ENCODE results near the gene SH3D19.
A peak's percentile ranks its signal among the peaks of the same experiment; 100 is the strongest.
"Not testable (repeated sequence)": the region's sequence is repeated elsewhere in the genome, so short reads cannot be mapped to it uniquely, and the experiment has no call there.

SH3D19 gene

GRCh38 chr4:151325111-151325948, at the start of gene SH3D19:
Gene SH3D19, minus strand, starts transcription at chr4:151325605. Its CDS starts 253 bp downstream, at chr4:151325352.
- peak; percentile 44 for DNase-seq (ENCODE audit: low read depth)

DNA sequence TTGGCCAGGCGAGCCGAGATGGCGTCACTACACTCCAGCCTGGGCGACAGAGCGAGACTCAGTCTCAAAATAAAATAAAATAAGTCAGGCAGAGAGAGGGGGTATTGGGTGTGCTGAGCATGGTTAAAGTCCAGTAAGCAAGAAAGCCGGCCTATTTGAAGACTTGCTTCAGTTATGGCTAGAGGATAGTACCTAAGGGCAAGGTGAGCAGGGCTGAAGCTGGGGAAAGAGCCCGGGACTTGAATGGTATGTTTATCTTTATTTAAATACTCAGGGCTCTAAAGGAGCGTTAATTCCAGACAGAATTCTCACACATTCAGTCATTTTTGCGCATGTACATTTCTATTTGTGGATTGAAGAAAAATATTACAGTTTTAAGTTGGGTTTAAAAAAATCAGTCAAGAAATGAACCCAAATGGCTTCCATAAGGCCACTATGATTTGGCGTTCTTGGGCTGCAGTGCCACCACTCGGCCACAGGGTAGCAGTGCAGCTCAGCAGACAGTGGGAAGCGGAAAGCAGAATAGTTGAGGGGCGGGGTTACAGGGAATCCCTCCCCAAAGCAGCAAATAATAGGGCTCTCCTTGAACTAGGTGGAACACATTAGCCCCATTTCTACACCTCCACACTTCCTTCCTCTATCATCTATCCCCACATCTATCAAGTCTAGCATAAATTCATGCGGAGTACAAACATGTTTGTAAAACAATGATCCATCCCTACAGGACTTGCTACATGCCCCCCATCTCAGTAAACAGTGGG, 37.2 kb upstream of the SH3D19 start:
- peak; percentile 83 for DNase-seq (ENCODE audit: low read depth)

DNA sequence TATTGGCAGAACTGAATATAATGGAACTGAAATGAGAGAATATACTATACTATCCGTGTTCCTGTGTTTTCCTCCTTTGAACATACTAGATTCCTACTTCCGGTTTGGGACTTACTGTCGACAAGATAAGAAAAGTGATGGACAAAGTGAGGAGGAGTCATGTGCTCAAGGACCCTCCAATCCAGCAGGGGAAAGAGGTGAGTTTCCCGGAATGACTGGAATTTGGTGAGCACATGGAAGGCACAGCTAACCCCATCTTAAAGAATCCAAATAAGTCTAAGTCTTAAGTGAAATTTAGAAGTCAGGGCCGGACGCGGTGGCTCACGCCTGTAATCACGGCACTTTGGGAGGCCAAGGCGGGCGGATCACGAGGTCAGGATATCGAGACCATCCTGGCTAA, 36.6 kb upstream of the SH3D19 start:
- no peak for DNase-seq (ENCODE audit: low read depth)

GRCh38 chr4:151361126-151361525, 35.7 kb upstream of the SH3D19 start:
- no peak for DNase-seq (ENCODE audit: low read depth)

DNA sequence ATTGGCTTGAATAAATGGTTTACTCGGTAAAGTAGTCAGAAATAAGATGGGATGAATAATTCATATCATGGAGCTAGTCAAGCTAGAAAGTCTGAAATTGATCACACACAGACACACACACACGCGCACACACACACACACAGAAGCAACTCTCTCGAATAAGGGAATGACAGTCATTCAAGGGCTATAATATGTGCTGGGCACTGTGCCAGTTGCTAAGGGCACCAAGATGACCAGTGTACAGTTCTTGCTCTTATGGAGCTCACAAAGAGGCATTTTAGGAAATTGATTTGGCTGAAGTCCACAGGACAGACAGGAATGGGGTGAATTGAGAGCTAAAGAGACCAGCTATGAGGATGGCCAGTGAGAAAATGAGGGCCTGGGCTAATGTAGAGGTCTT, 34.2 kb upstream of the SH3D19 start:
- no peak for DNase-seq (ENCODE audit: low read depth)

- no peak for DNase-seq (ENCODE audit: low read depth)
Observed at GRCh38 chr4:151358266-151358665, 32.9 kb upstream of the SH3D19 start.

- DNase-seq (ENCODE audit: low read depth) = peak; percentile 14
Observed at GRCh38 chr4:151356510-151356909, 31.1 kb upstream of the SH3D19 start.

DNA sequence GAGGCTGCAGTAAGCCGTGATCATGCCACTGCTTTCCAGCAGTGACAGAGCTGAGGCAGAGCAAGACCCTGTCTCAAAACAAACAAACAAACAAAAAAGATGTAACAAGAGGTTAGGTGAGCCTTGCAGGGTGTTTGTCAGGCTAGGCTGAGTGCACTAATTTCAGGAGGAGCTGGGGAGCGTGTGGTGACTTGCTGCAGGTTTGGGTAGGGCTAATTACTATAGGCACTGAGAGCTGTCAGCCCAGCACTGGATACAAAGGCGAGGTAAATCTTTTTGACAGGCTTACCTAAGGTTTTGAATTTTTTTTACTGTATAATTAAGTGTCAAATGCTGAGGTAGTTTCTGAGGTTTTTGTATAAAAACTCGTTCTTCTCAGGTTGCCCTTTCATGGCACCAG, 29.8 kb upstream of the SH3D19 start:
- DNase-seq (ENCODE audit: low read depth) = no peak

- no peak for DNase-seq (ENCODE audit: low read depth)
Observed at GRCh38 chr4:151347490-151348235, 22.3 kb upstream of the SH3D19 start.

DNA sequence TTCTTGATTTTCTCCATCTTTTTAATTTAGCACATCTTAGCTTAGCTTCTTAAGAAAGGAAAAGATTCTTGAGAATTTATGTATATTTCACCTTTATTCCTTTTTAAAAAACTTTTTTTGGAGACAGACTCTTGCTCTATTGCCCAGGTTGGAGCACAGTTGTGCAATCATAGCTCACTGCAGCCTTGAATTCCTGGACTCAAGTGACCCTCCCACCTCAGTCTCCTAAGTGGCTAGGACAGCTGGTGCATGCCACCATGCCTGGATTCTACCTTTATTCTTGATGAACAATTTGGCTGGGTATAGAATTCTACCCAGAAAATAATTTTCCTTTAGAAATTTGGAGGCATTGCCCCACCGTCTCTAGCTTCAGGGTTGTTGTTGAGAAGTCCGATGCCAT, 19.5 kb upstream of the SH3D19 start:
- no peak for DNase-seq (ENCODE audit: low read depth)

DNA sequence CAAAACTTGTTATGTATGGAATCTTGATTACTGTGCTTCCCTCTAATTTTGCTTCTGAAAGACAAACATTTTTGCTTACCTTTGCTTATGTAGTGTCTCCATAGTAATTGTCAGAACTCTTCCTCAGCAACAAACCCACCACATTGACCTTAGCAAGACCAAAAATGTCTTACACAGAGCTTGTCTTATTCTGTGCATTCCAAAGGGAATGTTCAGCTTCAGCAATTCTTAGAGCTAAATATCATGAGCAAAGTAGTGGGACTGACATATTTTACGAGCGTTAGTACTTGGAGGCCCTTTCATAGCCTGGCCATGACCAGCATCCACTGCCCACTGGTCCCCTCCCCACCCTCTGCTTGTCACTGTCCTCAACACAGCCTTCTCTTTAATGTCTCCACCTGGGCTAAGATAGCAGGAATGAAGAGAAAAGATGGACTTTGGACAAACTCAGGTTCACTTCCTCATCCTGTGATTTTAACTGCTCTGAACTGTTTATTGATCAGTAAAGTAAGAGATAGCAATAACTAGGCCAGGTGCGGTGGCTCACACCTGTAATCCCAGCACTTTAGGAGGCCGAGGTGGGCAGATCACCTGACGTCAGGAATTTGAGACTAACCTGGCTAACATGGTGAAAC, 15.5 kb upstream of the SH3D19 start:
- DNase-seq (ENCODE audit: low read depth) = peak; percentile 29

- no peak for DNase-seq (ENCODE audit: low read depth)
Observed at GRCh38 chr4:151339467-151339866, 14.1 kb upstream of the SH3D19 start.

DNA sequence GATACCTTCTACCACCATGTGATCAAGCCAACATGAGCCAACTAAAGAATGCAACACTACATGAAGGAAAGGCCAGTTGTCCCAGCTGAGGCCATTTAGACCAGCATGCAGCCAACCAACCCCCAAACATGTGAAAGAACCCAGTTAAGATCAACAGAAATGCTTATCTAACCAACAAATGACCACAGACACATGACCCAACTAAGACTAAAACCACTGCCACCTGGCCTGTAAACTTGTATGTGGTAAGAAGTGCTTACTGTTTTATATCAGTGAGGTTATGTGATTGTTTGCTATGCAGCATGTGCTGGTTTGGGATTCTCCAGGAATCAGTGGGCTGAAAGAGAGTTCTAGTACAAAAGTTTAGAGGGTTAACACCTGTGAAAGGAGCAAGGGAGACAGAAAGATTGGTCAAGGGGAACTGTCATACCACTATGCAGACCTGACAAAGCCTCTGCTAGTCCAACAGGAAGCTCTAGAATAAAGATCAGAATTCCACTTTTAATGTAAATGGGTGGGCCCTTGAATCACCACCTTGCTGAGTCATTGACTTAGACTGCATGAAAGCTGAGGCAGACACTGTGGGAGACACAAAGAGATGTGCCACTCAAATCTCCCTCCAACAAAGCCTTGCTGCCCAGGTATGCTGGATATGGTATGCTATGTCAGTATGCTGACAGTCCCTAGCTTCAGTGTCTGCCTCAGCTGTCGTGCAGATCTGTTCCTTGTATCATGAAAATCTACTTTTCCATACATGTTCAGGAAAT, 6.1 kb upstream of the SH3D19 start:
- DNase-seq (ENCODE audit: low read depth) = no peak

DNA sequence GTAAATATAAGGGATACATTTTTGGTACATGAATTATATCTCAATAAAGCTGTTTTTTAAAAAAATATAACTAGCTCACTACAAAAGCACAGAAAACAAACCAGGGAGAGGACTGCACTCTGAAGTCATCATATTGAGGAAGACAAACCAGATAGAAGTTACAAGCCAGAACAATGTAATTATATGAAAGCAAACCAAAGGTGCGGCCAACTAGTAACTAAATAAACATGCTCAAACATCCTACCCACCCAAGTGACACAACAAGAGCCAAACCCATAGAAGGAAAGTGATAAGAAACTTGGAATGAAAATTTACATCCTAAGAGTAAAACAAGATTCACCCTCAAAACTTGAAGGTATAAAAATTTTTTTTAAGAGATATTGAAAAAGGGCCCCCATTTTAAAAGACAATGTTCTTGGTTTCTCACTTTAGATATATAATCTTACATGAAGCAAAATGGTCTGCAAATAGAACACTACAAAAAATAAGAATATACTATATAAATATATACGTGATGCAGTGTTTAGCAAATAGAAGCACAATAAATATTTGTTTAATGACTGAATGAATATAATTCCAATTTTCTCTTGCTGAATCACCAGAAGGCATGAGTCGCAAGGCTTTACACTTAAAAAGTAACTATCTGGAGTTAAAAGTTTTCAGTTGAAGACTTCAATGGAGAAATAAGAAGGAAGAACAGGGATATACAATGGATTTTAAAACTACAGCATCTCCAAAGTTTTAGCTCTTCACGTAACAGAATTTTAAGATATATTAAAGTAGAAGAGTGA, 4.0 kb upstream of the SH3D19 start:
- no peak for DNase-seq (ENCODE audit: low read depth)

DNA sequence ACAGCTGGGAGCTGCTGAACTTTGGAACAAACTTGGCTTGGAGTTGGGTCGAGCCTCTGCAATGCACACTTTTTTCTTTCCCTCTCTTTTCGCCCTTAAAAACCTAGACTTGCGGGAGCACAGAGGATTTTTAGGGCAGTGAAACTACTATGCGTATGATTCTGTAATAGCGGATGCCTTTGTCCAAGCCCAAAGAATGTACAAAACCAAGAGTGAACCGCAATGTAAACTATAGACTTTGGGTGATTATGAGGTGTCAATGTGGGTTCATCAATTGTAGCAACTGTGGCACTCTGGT, 493 bp upstream of the SH3D19 start:
- peak; percentile 29 for DNase-seq (ENCODE audit: low read depth)

DNA sequence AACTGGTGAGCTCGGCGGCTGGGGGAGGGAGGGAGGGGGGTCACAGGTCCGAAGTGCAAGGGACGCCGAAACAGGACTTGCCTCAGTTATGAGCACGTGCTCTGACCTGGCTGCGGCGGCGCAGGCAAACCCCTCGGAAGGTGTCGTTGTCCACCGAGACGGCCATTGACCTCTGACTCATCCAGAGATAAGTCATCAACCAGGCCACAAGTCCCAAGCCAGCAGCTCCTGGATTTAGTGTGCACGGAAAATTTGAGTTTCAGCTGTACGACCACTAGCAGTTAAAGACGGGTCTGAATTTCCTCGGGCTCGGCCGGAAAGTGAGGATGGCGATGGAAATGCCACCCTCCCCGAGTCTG, 674 bp downstream of the SH3D19 start:
- DNase-seq (ENCODE audit: low read depth) = peak; percentile 57

GRCh38 chr4:151324124-151324751, 1.2 kb downstream of the SH3D19 start:
- DNase-seq (ENCODE audit: low read depth) = peak; percentile 9

DNA sequence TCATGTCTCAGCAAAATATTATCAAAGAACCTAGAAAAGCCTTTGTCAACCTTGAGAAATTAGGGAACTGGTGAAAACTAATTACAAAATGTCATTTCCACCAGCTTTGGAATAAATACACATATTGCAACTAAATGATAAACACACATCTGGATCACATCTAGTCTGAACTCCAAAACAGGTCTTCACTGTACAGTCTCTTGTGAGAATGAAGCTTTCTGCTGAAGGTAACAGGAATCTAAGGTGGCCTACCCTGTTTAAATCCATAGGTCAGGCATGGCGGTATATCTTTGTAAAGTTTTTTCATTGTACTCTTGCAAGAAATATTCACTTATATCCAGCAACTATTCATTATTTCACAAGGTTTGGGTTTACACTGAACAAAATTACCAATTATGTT, 1.7 kb downstream of the SH3D19 start:
- no peak for DNase-seq (ENCODE audit: low read depth)

GRCh38 chr4:151322570-151322969, 2.8 kb downstream of the SH3D19 start:
- DNase-seq (ENCODE audit: low read depth) = peak; percentile 27

GRCh38 chr4:151322161-151322560, 3.2 kb downstream of the SH3D19 start:
- DNase-seq (ENCODE audit: low read depth) = not testable (repeated sequence)

Measured in iris pigment epithelial cell (primary cell).